Ectodermal cell (in vitro differentiated cells): ENCODE results near the gene MYLK2.

Experiments
- H3K27ac ChIP-seq: 2 replicates; pipeline ENCODE4 v1.7.0; 2013; ENCODE audit warnings: mild to moderate bottlenecking, low read depth, low read length; ENCODE audit not compliant: insufficient read depth, poor library complexity, severe bottlenecking
- H3K27me3 ChIP-seq: 2 replicates; pipeline ENCODE4 v1.7.0; 2013; ENCODE audit warnings: mild to moderate bottlenecking, low read length; ENCODE audit not compliant: insufficient read depth, control insufficient read depth, poor library complexity, severe bottlenecking
- H3K36me3 ChIP-seq: one replicate; pipeline ENCODE4 v1.7.0; 2013; ENCODE audit warnings: low read length; ENCODE audit not compliant: control insufficient read depth, insufficient read depth
- H3K4me1 ChIP-seq: one replicate; pipeline ENCODE4 v1.7.0; 2013; ENCODE audit warnings: low read length; ENCODE audit not compliant: control insufficient read depth, insufficient read depth
- H3K4me3 ChIP-seq: 2 replicates; pipeline ENCODE4 v1.7.0; 2013; ENCODE audit warnings: low read depth, low read length, control low read depth; ENCODE audit not compliant: insufficient read depth
- H3K9me3 ChIP-seq: 2 replicates; pipeline ENCODE4 v1.7.0; 2013; ENCODE audit warnings: mild to moderate bottlenecking, low read length, moderate library complexity; ENCODE audit not compliant: control insufficient read depth
- WGBS, 2 experiments: methylation state at CpG; one replicate each; pipeline ENCODE4 v1.1.7; 2013; ENCODE audit warnings: missing lambda C conversion rate in 2 of 2; 5-methylcytosine and 5-hydroxymethylcytosine counted together

Gene MYLK2

GRCh38 chr20:31862506-31862905 is 43.4 kb downstream of the MYLK2 start:
- no peak overlapping the region for H3K4me3 ChIP-seq
- H3K36me3 ChIP-seq, result no peaks in the 10 kb centered on the region

GRCh38 chr20:31863296-31864085 is 44.3 kb downstream of the MYLK2 start:
- no peak overlapping the region for H3K4me3 ChIP-seq
- no peaks in the 10 kb centered on the region for H3K36me3 ChIP-seq
- H3K27me3 ChIP-seq, result peaks cover under 1% of the 10 kb centered on the region
- no peaks in the 10 kb centered on the region for H3K9me3 ChIP-seq
- H3K4me1 ChIP-seq, result peaks cover 20% of the 10 kb centered on the region
- no peak overlapping the region for H3K27ac ChIP-seq
- WGBS, 2 experiments, result 88 to 94% methylated on average over 8 to 9 of the region's 9 CpGs

More at GRCh38 chr20:31862506-31862905, 43.4 kb downstream of the MYLK2 start:
- peaks cover 20% of the 10 kb centered on the region for H3K4me1 ChIP-seq
- H3K9me3 ChIP-seq, result no peaks in the 10 kb centered on the region
- no peak overlapping the region for H3K27ac ChIP-seq
- H3K27me3 ChIP-seq, result no peaks in the 10 kb centered on the region
- WGBS, 2 experiments, result 95% methylated on average over 8 of the region's 8 CpGs

- Histone ChIP-seq H3K27me3 (peaks cover 14% of the 10 kb centered on the region), H3K27ac (no peak overlapping the region), H3K36me3 (no peaks in the 10 kb centered on the region), H3K4me1 (peaks cover 25% of the 10 kb centered on the region), H3K9me3 (no peaks in the 10 kb centered on the region), H3K4me3 (no peak overlapping the region)
- 93 to 94% methylated on average over 11 to 12 of the region's 12 CpGs for WGBS, 2 experiments
Measured at GRCh38 chr20:31864521-31865400, 45.6 kb downstream of the MYLK2 start.

- 81 to 84% methylated on average over 3 of the region's 3 CpGs for WGBS, 2 experiments
- no peaks in the 10 kb centered on the region for H3K36me3 ChIP-seq
- no peak overlapping the region for H3K27ac ChIP-seq
- no peaks in the 10 kb centered on the region for H3K9me3 ChIP-seq
- peaks cover 15% of the 10 kb centered on the region for H3K4me1 ChIP-seq
- no peak overlapping the region for H3K4me3 ChIP-seq
- H3K27me3 ChIP-seq, result peaks cover 28% of the 10 kb centered on the region
Measured at GRCh38 chr20:31866221-31866620, 47.1 kb downstream of the MYLK2 start.

- WGBS, 2 experiments, result 87 to 89% methylated on average over 11 to 12 of the region's 12 CpGs
- Histone ChIP-seq H3K4me3 (peak overlapping the region; percentile 59), H3K27ac (no peak overlapping the region)
Measured at GRCh38 chr20:31868853-31869672, 49.9 kb downstream of the MYLK2 start.

GRCh38 chr20:31869673-31869941 is 50.5 kb downstream of the MYLK2 start:
- Histone ChIP-seq H3K27ac (no peak overlapping the region), H3K4me1 (peaks cover 7% of the 10 kb centered on the region), H3K4me3 (peak overlapping the region; percentile 59), H3K9me3 (no peaks in the 10 kb centered on the region), H3K27me3 (peaks cover 32% of the 10 kb centered on the region), H3K36me3 (no peaks in the 10 kb centered on the region)
- WGBS, 2 experiments, result 11 to 19% methylated on average over 1 of the region's 1 CpG

More at GRCh38 chr20:31868853-31869672, 49.9 kb downstream of the MYLK2 start:
- Histone ChIP-seq H3K27me3 (peaks cover 32% of the 10 kb centered on the region), H3K9me3 (no peaks in the 10 kb centered on the region), H3K4me1 (peaks cover 7% of the 10 kb centered on the region), H3K36me3 (no peaks in the 10 kb centered on the region)

- H3K27me3 ChIP-seq, result peaks cover 32% of the 10 kb centered on the region
- peak within 1 kb of the TSS; percentile 59 for H3K4me3 ChIP-seq
- WGBS, 2 experiments, result 1% methylated on average over 80 of the region's 80 CpGs
- no peaks in the 10 kb centered on the region for H3K36me3 ChIP-seq
- no peaks in the 10 kb centered on the region for H3K9me3 ChIP-seq
- peaks cover 7% of the 10 kb centered on the region for H3K4me1 ChIP-seq
- H3K27ac ChIP-seq, result no peak within 1 kb of the TSS
Measured at GRCh38 chr20:31869942-31870725, 51.0 kb downstream of the MYLK2 start, which contains the start of the genes DUSP15 and TTLL9. Gene DUSP15, minus strand, starts transcription at chr20:31870527. Its CDS starts 190 bp downstream, at chr20:31870337. Gene TTLL9, plus strand, starts transcription at chr20:31870634. Its CDS starts 493 bp downstream, at chr20:31871127.

- H3K27me3 ChIP-seq, result peaks cover 32% of the 10 kb centered on the region
- H3K27ac ChIP-seq, result no peak overlapping the region
- H3K4me3 ChIP-seq, result peak overlapping the region; percentile 59
- no peaks in the 10 kb centered on the region for H3K36me3 ChIP-seq
- H3K4me1 ChIP-seq, result peaks cover 7% of the 10 kb centered on the region
- 14% methylated on average over 24 of the region's 24 CpGs for WGBS, 2 experiments
- H3K9me3 ChIP-seq, result no peaks in the 10 kb centered on the region
Measured at GRCh38 chr20:31870726-31871617, 51.8 kb downstream of the MYLK2 start.

- Histone ChIP-seq H3K27me3 (peaks cover 32% of the 10 kb centered on the region), H3K36me3 (no peaks in the 10 kb centered on the region), H3K9me3 (no peaks in the 10 kb centered on the region), H3K27ac (no peak overlapping the region), H3K4me3 (no peak overlapping the region), H3K4me1 (peaks cover 7% of the 10 kb centered on the region)
- 100% methylated on average over 1 of the region's 1 CpG for WGBS, 2 experiments
Measured at GRCh38 chr20:31871618-31871954, 52.4 kb downstream of the MYLK2 start.
